SK-N-SH treated with all-trans-retinoic acid at 6 μM for 48 hours (cell line): ENCODE data around the gene FAM174C.

ENCODE experiments used
- ARNTL ChIP-seq: fragments of 450-650 bp; formaldehyde crosslinking; IDR thresholded peaks from 2 replicates; pipeline ENCODE4 v1.5.0; 2020; ENCODE audit warnings: low read depth, mild to moderate bottlenecking, moderate library complexity, borderline replicate concordance
- BACH2 ChIP-seq: fragments of 250-450 bp; sonication (Bioruptor Pico); IDR thresholded peaks from 2 replicates; pipeline ENCODE4 v1.9.0; 2021; ENCODE audit warnings: mild to moderate bottlenecking, borderline replicate concordance
- OSR1 ChIP-seq: fragments of 250-450 bp; sonication (Bioruptor Pico); IDR thresholded peaks from 2 replicates; pipeline ENCODE4 v1.8.0; 2022; ENCODE audit warnings: moderate library complexity, mild to moderate bottlenecking, inconsistent platforms
- ZFP30 ChIP-seq: fragments of 450-650 bp; formaldehyde crosslinking; IDR thresholded peaks from 2 replicates; pipeline ENCODE4 v1.5.0; 2022; ENCODE audit warnings: mild to moderate bottlenecking, moderate library complexity
- ZNF8 ChIP-seq: fragments of 450-650 bp; formaldehyde crosslinking; IDR thresholded peaks from 2 replicates; pipeline ENCODE4 v1.5.0; 2020; ENCODE audit warnings: mild to moderate bottlenecking, moderate library complexity
- TF ChIP-seq, protein P1 (sequence below): fragments of 250-450 bp; sonication (Bioruptor Pico); IDR thresholded peaks from 2 replicates; pipeline ENCODE4 v1.5.1; 2020; ENCODE audit warnings: low read depth, mild to moderate bottlenecking, moderate library complexity

DNA sequence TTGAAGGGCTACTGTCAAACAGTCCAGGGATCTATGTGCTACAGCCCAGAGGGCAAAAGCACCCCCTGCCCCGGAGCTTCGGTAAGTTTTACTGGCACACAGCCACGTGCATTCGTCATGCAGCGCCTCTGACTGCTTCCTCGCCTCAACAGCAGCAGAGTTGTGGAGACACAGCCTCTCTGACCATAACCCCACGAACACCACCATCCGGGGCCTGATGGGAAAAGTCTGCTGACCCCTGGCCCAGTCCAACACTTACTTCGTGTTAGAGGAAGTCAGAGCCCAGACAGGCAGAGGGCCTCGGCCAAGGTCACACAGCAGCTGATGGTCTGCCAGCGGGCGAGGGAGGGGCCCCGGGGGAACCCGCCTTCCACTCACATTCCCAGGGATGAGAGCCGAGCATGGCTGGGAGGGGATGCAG lies 42.7 kb upstream of the FAM174C start:
- no peak for TF ChIP-seq ARNTL (CRISPR knock-in tag)
- TF ChIP-seq, protein P1, sequence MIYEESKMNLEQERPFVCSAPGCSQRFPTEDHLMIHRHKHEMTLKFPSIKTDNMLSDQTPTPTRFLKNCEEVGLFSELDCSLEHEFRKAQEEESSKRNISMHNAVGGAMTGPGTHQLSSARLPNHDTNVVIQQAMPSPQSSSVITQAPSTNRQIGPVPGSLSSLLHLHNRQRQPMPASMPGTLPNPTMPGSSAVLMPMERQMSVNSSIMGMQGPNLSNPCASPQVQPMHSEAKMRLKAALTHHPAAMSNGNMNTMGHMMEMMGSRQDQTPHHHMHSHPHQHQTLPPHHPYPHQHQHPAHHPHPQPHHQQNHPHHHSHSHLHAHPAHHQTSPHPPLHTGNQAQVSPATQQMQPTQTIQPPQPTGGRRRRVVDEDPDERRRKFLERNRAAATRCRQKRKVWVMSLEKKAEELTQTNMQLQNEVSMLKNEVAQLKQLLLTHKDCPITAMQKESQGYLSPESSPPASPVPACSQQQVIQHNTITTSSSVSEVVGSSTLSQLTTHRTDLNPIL (CRISPR knock-in tag): no peak
- TF ChIP-seq OSR1 (CRISPR knock-in tag): no peak
- no peak for TF ChIP-seq BACH2 (CRISPR knock-in tag)
- no peak for TF ChIP-seq ZFP30 (CRISPR knock-in tag)
- TF ChIP-seq ZNF8 (CRISPR knock-in tag): no peak
